ENCODE results near the gene ABCG1.

GRCh38 chr21:42223826-42224575 lies 5.1 kb downstream of the ABCG1 start:
- TF ChIP-seq CTCF (conservative IDR thresholded peaks at IDR 0.05 in 1 of 2, IDR thresholded peaks at IDR 0.05 in 1 of 2; ENCODE audit: low read depth in 1 of 2, low read length in 2 of 2) (no peak), EZH2 (IDR thresholded peaks at IDR 0.05; ENCODE audit: low read length, missing control alignments) (no peak)
